Activated CD4-positive, alpha-beta T cell treated with anti-CD3 and anti-CD28 coated beads, Interleukin-2, Interleukin-4, amounts not matched to agents 100 ng/mL and 50 ng/mL, durations not matched to agents 16 hours and 8 hours (primary cell): ENCODE data around the gene VAMP8.
"Not testable (repeated sequence)": the region's sequence is repeated elsewhere in the genome, so short reads cannot be mapped to it uniquely, and the experiment has no call there.

Experiments used
- DNase-seq: peaks from one replicate; pipeline ENCODE4 v3.0.0-alpha.2; 2020; ENCODE audit warnings: low spot score

The VAMP8 gene

DNA sequence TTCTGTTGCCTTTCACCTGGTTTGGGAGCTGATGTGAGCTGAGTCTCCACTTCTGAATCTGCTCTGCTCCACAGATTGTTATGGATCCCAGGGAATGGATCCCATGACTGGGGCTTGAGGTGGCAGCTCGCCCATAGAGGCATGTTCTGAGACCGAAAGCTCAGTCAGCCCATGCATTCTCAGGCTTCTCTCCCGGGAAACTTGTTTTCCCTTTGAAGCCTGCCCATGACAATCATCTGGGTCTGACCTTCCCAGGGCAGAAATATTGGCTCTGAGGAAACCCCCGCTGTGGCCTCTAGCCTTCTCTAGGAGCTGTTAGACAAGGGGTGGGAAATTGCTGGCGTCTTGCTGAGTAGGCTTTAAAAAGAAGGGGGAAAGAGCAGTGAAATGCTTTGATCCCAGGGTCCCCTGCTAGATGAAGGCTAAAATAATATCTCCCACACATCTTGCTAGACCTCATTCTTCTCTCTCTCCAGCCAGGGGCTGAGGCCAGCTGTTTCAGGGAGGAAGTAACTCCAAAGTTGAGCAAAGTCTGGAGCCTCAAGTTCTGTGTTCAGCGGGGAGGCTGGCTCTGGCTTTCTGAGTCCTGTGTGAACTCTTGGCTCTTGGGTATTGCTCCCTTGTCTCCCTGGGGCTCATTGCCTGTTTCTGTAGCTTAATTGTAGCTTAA is 2.0 kb downstream of the VAMP8 start:
- DNase-seq, result no peak

- no peak for DNase-seq
Measured at GRCh38 chr2:85580206-85580605, 2.8 kb downstream of the VAMP8 start.

- no peak for DNase-seq
Measured at GRCh38 chr2:85582492-85582891, 5.1 kb downstream of the VAMP8 start.

DNA sequence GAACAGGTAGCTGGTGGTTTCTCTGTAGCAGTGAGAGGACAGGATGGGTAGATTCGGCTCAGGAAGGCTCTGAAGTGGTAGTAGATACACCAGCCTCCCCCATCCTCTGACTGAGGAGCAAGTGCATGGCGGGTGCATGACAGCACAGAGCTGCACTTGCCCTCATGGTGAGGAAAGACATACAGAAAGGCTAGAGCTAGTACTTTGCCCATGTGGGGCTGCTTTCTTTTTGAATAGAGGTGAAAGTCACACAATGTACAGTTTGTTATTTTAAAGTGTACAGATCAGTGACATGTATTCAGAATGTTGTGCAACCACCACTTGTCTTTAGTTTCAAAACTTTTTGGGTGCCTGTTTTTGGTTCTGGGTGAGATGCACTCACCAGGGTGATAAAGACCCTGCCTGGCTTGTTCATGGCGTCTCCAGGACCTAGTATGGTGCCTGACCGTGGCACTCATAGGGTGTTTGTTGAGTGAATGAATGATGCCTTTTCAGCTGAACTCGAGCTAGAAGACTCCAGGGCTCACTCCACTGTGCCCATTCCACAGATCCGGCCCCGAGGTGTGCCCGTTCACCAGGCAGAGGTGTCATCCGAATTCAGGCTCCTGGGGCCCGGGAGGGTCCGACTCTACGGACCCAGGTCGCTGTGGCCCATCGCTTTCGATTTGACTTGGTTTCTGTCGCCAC is 6.4 kb downstream of the VAMP8 start:
- DNase-seq, result peak; percentile 31

- DNase-seq, result no peak
Measured at GRCh38 chr2:85584354-85584856, 7.0 kb downstream of the VAMP8 start, which contains the start of gene VAMP5. TSS of gene VAMP5 (plus strand) at chr2:85584431. CDS start at chr2:85584491, 60 bp downstream.

- DNase-seq, result peak; percentile 37
Measured at GRCh38 chr2:85584857-85585780, 7.7 kb downstream of the VAMP8 start.

- DNase-seq, result no peak
Measured at GRCh38 chr2:85585781-85586105, 8.4 kb downstream of the VAMP8 start.

GRCh38 chr2:85588236-85588635 is 10.8 kb downstream of the VAMP8 start:
- DNase-seq, result no peak

DNA sequence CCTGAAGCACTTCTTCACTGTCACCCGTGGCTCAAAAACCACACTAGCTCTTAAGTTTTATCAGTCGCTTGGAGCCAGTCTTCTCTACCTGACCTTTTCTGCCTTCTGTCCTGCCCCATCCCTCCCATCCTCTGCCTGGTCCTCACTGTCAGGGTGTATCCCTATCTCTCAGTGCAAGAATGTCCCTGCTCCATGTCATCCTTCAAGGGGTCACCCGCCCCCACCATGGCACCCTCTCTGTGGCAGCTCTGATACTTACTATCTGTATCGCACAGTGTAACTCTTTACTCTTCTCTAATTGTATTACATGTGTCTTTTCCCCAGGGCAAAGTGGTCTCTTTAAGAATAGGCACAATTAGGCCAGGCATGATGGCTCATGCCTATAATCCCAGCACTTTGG is 11.3 kb downstream of the VAMP8 start:
- no peak for DNase-seq

DNA sequence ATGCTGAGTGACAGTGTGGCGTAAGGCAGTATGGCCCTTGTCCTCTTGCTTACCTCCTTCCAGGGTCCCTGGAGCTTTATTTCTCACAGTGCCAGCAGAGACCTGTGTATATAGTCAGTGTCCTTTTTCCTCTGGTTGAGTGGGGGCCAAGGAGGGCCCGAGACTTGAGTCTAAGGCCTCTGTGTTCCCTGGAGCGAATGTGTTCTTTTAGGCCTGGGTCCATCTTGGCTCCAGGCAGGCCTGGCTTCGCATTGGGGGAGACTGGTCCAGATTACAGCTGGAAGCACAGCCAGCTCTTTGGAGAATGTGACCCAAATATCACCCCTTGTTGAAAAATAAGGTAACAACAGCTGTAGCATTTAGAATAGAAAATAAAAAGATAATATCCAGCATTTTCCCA is 11.8 kb downstream of the VAMP8 start:
- no peak for DNase-seq

- DNase-seq, result no peak
Measured at GRCh38 chr2:85589982-85590791, 12.8 kb downstream of the VAMP8 start.

DNA sequence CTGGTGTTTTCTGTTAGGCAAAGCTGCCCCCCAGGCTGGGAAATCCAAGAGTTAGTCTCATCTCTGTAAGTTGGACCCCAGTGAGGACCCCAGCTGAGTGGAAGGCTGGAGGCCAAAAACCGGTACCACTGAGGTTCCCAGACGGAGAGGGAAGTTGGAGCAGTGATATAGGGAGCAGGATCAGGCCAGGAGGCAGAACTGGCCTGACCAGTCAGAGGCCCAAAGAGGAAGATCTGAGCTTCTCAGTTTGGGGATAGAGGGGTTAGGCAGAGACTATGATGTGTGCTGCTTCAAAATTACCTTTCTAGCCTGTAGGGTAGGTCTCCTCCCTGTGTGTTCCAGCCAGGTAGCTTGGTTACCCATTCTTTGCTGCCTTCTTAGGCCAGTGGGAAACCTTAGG is 13.6 kb downstream of the VAMP8 start:
- DNase-seq, result no peak

- no peak for DNase-seq
Measured at GRCh38 chr2:85591563-85591962, 14.2 kb downstream of the VAMP8 start.

DNA sequence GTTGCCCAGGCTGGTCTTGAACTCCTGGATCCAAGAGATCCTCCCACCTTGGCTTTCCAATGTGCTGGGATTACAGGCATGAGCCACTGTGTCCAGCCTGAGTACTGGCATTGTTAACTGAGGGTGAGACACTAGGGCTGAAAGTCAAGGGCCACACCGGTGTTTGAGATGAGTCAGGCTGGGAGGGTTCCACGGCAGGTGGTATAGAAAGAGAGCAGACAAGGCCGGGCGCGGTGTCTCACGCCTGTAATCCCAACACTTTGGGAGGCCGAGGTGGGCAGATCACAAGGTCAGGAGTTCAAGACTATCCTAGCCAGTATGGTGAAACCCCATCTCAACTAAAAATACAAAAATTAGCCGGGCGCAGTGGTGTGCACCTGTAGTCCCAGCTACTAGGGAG is 14.9 kb downstream of the VAMP8 start:
- DNase-seq, result not testable (repeated sequence)

DNA sequence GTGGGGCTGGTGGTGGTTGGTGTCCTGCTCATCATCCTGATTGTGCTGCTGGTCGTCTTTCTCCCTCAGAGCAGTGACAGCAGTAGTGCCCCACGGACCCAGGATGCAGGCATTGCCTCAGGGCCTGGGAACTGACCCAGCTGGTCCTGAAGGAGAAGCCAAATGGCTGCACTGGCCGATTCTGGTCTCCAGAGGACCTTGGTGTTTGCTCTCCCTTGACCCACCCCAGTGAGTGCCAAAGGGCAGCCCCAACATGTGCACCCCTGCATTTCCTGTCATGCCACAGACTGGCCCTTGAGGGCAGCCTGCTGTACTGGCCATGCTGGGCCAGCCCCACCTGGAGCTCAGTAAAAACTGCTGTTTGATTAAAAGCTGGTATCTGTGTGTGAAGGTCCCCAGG is 15.6 kb downstream of the VAMP8 start:
- no peak for DNase-seq

- DNase-seq, result no peak
Measured at GRCh38 chr2:85594715-85595300, 17.4 kb downstream of the VAMP8 start.

GRCh38 chr2:85595301-85596025 is 18.1 kb downstream of the VAMP8 start, which contains the start of gene RNF181:
TSS of gene RNF181 (plus strand) at chr2:85595745. CDS start at chr2:85595764, 19 bp downstream.
- peak; percentile 98 for DNase-seq

- no peak for DNase-seq
Measured at GRCh38 chr2:85596026-85596333, 18.6 kb downstream of the VAMP8 start.

DNA sequence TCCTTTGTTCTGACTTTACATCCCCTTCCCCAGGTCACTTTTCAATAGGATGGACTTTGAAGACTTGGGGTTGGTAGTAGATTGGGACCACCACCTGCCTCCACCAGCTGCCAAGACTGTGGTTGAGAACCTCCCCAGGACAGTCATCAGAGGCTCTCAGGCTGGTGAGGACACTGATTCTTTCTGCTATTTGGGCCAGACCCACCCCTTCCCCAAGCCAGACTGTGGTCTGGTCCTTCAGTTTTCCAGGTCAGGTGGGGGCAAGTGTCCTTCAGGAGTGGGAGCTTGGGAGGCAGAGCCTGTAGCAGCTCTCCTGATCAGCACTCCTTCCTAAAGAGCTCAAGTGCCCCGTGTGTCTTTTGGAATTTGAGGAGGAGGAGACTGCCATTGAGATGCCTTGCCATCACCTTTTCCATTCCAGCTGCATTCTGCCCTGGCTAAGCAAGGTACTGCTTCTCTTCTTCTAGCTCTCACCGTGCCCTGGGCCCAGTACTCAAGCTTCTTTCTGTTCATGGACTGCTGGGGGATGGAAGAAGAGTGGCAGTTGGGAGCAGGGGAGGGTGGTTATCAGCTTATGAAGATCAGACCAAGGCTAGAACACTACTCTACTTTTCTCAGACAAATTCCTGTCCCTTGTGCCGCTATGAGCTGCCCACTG is 19.2 kb downstream of the VAMP8 start:
- DNase-seq, result no peak

- no peak for DNase-seq
Measured at GRCh38 chr2:85597241-85597640, 19.9 kb downstream of the VAMP8 start.
